Smooth muscle cell of the umbilical artery (primary cell): ENCODE results near the gene KIF24. TPM values are rescaled to one million over a fixed set of nuclear protein-coding genes. Genes with fewer than 3 reads are reported as not detected.

ENCODE experiments used
- total RNA-seq: library from RNA; depleted of rRNA; stranded (reverse); fragments of >200 nt; gene quantifications from 2 replicates; pipeline ENCODE4 v1.2.3, GENCODE V29; 2014

The KIF24 gene, protein sequence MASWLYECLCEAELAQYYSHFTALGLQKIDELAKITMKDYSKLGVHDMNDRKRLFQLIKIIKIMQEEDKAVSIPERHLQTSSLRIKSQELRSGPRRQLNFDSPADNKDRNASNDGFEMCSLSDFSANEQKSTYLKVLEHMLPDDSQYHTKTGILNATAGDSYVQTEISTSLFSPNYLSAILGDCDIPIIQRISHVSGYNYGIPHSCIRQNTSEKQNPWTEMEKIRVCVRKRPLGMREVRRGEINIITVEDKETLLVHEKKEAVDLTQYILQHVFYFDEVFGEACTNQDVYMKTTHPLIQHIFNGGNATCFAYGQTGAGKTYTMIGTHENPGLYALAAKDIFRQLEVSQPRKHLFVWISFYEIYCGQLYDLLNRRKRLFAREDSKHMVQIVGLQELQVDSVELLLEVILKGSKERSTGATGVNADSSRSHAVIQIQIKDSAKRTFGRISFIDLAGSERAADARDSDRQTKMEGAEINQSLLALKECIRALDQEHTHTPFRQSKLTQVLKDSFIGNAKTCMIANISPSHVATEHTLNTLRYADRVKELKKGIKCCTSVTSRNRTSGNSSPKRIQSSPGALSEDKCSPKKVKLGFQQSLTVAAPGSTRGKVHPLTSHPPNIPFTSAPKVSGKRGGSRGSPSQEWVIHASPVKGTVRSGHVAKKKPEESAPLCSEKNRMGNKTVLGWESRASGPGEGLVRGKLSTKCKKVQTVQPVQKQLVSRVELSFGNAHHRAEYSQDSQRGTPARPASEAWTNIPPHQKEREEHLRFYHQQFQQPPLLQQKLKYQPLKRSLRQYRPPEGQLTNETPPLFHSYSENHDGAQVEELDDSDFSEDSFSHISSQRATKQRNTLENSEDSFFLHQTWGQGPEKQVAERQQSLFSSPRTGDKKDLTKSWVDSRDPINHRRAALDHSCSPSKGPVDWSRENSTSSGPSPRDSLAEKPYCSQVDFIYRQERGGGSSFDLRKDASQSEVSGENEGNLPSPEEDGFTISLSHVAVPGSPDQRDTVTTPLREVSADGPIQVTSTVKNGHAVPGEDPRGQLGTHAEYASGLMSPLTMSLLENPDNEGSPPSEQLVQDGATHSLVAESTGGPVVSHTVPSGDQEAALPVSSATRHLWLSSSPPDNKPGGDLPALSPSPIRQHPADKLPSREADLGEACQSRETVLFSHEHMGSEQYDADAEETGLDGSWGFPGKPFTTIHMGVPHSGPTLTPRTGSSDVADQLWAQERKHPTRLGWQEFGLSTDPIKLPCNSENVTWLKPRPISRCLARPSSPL (N-terminal part only)
- total RNA-seq = 0.59 and 1.8 TPM in 2 replicates

DNA sequence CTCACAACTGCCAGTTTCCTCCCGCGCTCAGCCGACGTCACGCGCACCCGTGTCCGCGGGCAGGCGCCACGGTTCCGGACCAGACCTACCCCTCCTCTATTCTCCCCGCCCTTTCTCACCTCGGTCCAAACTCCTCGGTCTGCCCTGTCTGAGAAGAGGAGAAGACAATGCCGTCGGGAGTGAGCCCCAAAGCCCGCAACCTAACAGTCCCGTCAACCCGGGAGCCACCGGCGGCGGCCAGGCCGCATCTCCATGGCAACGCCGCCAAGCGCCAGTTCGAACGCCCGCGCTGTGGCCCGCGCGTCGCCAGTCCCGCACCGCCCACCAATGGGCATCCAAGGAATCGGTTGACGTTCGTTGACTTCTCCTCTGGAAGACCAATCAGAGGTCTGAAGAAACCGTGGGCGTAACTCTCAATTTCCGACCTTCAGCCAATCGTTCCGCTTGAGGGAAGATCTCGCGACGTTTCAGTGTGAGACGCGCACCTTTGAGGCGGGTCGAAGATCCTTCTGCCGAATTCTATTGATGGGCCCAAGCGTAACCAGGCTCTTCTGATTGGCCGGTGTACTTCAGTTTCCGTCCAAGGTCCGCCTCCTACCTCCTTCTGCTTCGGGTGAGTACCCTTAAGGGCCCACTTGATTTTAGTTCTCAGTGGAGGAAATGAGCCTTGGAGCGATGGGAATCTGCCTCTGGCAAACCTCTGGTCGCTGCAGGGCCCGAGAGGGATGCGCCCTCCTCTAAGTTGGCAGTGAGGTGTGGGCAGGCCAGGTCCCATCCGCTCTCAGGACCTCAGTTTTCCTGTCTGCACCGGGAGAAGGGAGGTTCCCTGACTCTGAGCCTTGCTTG is at the start of gene KIF24, which contains the start of gene NUDT2:
TSS of gene KIF24 (minus strand) at position 282 of the 846 bp plus-strand sequence. CDS start 17,922 bp downstream, outside the sequence.
TSS of gene NUDT2 (plus strand) at position 583 of the 846 bp plus-strand sequence. CDS start 9,471 bp downstream, outside the sequence.

DNA sequence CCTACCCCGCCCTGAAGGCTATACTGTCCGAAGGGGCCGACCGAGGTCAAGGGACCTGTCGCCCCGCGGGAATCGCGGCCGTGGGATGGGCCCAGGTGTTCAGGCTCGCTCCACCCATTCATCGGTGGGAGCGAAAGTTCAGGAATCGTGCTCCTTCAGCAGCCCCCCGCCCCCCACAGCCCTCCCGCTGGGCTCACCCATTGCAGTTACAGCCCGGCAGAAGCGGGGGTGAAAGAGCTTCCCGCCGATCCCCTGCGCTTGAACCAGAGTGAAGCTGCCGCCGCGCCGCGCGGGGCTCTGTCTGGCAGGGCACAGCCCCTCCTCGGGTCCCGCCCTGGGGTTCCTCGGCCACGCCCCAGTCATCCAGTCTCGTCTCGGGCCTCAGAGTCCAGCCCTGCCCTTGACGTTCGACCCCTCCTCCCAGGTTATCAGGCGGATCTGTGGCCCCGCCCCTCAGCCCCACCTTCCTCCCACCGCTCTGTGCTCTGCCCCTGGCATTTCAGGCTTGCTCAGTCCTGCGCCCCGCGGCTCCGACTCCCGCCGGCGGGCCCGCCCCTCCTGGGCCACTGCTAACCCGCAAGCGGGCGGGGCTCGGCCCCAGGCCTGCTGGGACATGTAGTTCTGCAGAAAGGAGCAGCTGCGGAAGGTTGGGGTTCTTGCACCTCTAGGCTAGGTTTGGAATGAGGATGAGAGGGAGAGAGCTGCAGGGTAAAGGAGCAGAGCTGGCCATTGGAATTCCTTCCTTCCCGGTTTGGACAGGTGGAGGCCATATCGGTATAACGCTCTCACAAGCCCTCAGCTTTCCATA is 47.7 kb upstream of the KIF24 start, which contains the start of gene MYORG:
TSS of gene MYORG (minus strand) at position 303 of the 808 bp plus-strand sequence. CDS start 3,955 bp downstream, outside the sequence.

Other genes with a start within 250 kb of the KIF24 start
- gene DCAF12, start 202.6 kb downstream of the KIF24 start, total RNA-seq = 9.8 and 12.6 TPM in 2 replicates
- 28.2 and 28.9 TPM in 2 replicates for gene UBAP1, start 150.2 kb downstream of the KIF24 start, total RNA-seq
- 14.3 and 39.2 TPM in 2 replicates for gene NUDT2, start 301 bp upstream of the KIF24 start, total RNA-seq
- gene MYORG, start 47.6 kb upstream of the KIF24 start, total RNA-seq = 0.89 and 1.6 TPM in 2 replicates
- 11.6 and 20.6 TPM in 2 replicates for gene FAM219A, start 129.3 kb upstream of the KIF24 start, total RNA-seq
- not detected in 2 replicates for gene DNAI1, start 129.5 kb upstream of the KIF24 start, total RNA-seq
- gene ENHO, start 193.7 kb upstream of the KIF24 start, total RNA-seq = not detected in 2 replicates